ENCODE data around the gene CA11.

The CA11 gene

DNA sequence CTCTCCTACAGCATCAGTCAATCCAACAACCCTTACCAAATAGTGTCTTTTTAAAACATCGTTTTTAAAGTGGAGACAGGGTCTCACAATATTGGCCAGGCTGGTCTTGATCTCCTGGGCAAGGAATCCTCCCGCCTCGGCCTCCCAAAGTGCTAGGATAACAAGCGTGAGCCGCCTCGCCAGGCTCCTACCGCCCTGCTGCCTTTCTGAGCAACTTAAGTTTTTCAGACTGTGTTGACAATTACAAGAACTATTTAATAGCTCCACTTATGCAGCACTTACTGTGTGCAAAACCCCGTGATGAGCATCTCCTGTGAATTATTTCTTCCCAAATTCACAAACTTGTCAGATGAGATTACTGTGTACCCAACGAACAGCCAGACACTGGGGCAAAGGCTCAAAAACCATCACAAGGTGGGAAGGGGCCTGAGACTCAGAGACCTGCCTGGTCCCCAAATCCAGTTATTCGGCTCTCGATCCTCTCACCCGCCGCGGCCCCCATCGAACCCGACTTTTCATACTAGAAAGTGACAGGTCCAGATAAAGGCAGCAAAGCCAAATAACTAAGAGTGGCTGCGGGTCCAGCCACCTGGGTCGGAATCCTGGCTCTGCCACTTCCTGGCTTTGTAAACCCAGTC lies 27.6 kb downstream of the CA11 start:
- no peak for DNase-seq (ENCODE audit: low spot score)
- TF ChIP-seq, protein P1, sequence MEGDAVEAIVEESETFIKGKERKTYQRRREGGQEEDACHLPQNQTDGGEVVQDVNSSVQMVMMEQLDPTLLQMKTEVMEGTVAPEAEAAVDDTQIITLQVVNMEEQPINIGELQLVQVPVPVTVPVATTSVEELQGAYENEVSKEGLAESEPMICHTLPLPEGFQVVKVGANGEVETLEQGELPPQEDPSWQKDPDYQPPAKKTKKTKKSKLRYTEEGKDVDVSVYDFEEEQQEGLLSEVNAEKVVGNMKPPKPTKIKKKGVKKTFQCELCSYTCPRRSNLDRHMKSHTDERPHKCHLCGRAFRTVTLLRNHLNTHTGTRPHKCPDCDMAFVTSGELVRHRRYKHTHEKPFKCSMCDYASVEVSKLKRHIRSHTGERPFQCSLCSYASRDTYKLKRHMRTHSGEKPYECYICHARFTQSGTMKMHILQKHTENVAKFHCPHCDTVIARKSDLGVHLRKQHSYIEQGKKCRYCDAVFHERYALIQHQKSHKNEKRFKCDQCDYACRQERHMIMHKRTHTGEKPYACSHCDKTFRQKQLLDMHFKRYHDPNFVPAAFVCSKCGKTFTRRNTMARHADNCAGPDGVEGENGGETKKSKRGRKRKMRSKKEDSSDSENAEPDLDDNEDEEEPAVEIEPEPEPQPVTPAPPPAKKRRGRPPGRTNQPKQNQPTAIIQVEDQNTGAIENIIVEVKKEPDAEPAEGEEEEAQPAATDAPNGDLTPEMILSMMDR (IDR thresholded peaks at IDR 0.05; ENCODE audit: extremely low read depth, missing control alignments), result no peak

DNA sequence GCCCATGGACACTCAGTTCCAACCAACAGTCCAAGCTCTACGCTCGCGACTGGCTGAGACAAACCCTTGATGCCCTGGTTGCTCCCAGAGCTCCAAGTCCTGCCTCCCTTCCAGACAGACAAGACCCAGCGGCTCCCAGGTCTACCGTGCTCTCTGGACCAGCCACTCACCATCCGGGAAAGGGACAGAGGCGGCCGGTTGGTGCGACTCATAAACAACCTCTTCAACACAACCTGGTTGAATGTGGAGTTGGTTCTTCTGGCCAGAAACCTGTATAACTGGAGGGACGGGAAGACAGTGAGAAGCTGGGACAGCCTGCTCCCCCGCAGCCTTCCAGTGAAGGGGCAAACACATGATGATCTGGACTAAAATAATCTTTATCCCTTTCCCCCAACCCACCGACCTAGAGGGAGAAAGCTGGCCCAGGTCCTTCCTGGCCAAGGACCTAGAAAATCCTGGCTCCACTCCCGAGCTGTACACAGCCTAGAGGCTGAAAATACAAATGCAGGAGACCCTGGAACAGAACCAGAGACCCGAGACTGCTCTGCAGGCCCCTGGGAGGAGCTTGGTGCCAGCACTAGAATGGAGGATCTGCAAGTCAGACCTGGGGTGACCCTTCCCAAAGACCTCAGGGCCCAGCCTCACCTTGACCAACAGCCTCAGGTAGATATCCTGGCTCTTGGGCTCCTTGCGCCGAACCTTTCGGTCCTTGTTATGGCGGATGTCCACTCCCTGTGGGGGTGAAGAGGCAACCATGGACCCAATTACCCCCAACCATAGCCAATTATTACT lies 28.6 kb downstream of the CA11 start:
- no peak for DNase-seq (ENCODE audit: low spot score)
- TF ChIP-seq, protein P1 (IDR thresholded peaks at IDR 0.05; ENCODE audit: extremely low read depth, missing control alignments), result no peak

DNA sequence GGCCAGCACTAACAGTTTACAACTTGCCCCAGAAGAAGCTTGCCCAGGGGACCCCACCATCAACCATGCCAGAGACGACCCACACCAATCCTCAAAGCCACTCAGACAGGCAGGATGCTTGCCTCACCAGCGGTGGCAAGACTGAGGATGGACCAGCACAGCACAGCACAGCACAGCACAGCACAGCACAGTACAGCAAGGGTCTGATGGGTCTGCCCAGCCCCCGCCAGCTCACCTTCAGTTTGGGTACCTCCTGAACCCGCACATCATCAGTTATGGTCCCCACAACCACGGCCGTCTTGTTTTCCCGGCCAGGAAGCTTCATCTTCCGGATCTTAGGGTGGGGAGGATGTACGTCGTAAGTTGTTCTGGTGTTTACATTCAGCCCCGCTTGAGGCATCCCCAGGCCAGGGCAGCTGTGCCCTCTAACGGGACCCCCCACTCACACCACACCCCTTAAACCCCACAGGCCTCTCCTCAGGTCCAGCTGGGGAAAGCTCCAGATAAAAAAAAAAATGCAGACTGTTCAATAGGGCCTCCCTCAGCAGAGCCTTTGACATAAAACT lies 29.4 kb downstream of the CA11 start:
- TF ChIP-seq, protein P1 (IDR thresholded peaks at IDR 0.05; ENCODE audit: extremely low read depth, missing control alignments), result no peak
- DNase-seq (ENCODE audit: low spot score), result no peak

DNA sequence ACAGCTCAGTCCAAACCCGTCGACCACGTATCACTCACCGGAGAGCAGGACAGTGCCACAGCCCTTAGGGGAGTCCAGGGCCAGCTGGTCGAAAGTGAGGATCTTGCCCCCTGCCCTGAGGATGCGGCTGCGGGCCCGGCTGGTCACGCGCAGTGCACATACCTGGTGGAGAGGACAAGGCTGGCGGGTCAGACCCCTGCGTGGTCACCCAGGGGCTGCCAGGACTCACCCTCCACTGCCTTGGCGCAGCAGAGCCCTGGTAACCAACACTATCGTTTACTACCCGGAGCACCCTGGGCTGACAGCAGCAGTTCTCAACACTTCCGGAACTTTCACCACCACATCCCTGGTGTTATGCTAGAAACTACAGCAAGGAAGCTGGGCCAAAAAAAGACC lies 29.9 kb downstream of the CA11 start:
- TF ChIP-seq, protein P1 (IDR thresholded peaks at IDR 0.05; ENCODE audit: extremely low read depth, missing control alignments), result no peak
- no peak for DNase-seq (ENCODE audit: low spot score)

DNA sequence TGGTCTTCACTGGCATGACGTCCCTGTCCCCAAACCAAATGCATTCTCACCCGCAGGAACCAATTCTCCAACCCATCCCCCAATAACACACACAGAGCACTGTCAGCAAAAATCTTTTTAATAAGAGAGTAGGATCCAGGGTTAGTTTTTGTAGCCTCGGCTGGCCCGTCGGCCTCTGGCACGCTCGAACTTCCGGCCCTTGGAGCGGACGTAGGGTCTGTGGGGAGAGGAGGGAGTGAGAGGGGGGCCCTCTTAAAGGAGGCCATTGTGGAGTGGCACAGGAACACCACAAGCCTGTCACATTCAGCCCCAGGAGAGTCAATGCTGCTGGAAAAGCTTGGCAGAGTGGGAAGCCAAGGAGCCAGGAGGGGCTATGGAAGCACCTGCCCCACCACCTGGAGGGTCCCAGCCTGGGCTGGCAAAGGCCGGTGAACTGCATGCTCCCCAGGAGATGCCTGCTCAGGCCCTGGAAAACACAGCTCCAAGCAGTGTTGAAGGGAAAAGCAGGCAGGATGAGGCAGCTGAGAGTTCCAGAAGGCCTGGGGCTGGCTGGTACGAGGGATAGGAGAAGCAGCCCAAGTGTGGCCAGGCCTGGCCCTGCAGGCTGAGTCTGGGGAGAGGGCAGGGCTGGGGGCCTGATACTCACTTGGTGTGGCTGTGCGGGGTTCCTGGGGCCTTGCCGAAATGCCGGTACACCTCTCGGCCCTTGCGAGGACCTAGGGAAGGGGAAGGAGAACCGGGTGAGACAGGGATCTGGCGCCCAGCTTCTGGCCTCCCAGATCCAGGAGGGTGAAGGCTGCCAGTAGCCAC lies 30.6 kb downstream of the CA11 start:
- TF ChIP-seq, protein P1 (IDR thresholded peaks at IDR 0.05; ENCODE audit: extremely low read depth, missing control alignments), result no peak
- no peak for DNase-seq (ENCODE audit: low spot score)

DNA sequence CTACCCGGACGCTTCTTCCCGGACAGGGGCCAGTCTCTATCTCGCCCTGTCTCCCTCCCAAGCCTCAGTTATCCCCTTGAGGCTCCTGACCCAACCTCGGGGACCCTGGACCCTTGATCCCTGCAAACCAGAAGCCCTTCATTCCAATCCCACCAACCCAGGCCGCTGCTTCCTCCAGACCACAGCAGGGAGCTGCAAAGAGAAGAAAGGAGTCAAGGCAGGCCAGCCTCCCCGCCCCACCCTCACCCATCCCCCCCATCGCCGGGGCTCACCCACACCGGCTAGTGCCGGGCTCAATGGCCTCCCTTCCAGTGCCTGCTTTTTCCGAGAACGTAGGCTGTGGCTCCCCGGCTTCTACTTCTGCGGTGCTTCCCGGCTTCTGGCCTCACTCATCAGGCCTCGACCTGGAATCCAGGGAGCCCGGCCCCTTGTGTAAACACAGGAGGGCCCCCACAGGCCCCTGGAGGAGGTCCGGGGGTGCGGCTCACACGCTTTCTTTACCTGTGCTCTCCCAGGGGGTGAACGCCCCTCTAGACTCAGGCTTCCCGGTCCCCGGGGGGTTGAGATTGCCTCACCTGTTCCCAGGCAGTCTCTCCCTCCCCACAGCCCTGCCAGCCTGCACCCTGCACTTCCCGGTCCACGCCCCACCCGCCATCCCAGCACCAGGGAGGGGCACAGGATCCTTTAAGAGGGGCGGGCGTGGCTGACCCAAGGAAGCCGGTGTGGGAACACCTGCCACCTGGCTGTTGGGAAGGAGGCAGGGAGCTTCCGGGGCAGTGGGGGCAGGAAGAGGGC lies 31.4 kb downstream of the CA11 start, which contains the start of gene FAM83E:
Gene FAM83E, minus strand, starts transcription at position 641 of the 795 bp plus-strand sequence. CDS start 1,704 bp downstream, outside the sequence.
- DNase-seq (ENCODE audit: low spot score), result no peak
- TF ChIP-seq, protein P1 (IDR thresholded peaks at IDR 0.05; ENCODE audit: extremely low read depth, missing control alignments), result no peak
